Kidney epithelial cell (primary cell): ENCODE data around the gene PDZD8. TPM values are rescaled to one million over a fixed set of nuclear protein-coding genes. Genes with fewer than 3 reads are reported as not detected.

Experiments used
- DNase-seq: peaks from one replicate; pipeline ENCODE4 v3.0.0-alpha.2; 2010; ENCODE audit warnings: low read depth
- H3K27me3 ChIP-seq: 2 replicates; pipeline ENCODE4 v1.6.0; 2011; ENCODE audit warnings: low read length; ENCODE audit not compliant: control insufficient read depth, insufficient read depth
- H3K36me3 ChIP-seq: 2 replicates; pipeline ENCODE4 v1.5.1; 2011; ENCODE audit warnings: low read length; ENCODE audit not compliant: control insufficient read depth, insufficient read depth
- H3K4me3 ChIP-seq: 2 replicates; pipeline ENCODE4 v1.5.1; 2011; ENCODE audit warnings: low read depth, mild to moderate bottlenecking, control low read depth, low read length
- CTCF ChIP-seq: IDR thresholded peaks from 2 replicates; pipeline ENCODE4 v1.5.1; 2011; ENCODE audit warnings: mild to moderate bottlenecking, moderate library complexity, low read length, control low read depth, inconsistent platforms; ENCODE audit not compliant: insufficient read depth, poor library complexity, severe bottlenecking
- total RNA-seq: library from RNA; depleted of rRNA; stranded (reverse); fragments of >200 nt; gene quantifications from 2 replicates; pipeline ENCODE4 v1.2.3, GENCODE V29; 2015

Gene PDZD8
- total RNA-seq, 1 donor from 2014 or later = 84.7 TPM

- Histone ChIP-seq H3K4me3 (no peak overlapping the region), H3K36me3 (no peaks in the 10 kb centered on the region), H3K27me3 (no peaks in the 10 kb centered on the region)
- no peak for TF ChIP-seq CTCF
- DNase-seq = no peak
Measured at GRCh38 chr10:117327262-117327661, 48.0 kb downstream of the PDZD8 start.

DNA sequence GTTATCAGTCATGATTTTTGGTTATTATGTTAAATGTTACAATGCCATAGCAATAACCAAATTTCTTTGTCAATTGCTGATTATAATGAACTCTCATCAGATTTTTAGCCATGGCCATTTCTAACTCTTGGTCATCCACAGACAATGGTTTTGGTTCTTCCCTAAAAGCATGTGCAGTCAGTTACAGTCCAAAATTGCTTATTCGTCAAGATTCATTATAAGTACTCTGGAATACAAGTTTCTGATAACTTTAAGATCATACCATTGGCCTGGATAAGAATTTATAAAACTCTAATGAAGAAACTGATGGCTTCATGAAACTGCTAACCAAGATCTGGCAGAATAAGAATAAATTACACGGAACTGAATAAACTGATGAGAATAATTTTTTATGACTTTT is 50.9 kb downstream of the PDZD8 start:
- Histone ChIP-seq H3K36me3 (no peaks in the 10 kb centered on the region), H3K27me3 (no peaks in the 10 kb centered on the region), H3K4me3 (no peak overlapping the region)
- no peak for DNase-seq
- no peak for TF ChIP-seq CTCF

- no peak for TF ChIP-seq CTCF
- no peak for DNase-seq
- Histone ChIP-seq H3K4me3 (no peak overlapping the region), H3K27me3 (no peaks in the 10 kb centered on the region), H3K36me3 (no peaks in the 10 kb centered on the region)
Measured at GRCh38 chr10:117322260-117322659, 53.0 kb downstream of the PDZD8 start.

DNA sequence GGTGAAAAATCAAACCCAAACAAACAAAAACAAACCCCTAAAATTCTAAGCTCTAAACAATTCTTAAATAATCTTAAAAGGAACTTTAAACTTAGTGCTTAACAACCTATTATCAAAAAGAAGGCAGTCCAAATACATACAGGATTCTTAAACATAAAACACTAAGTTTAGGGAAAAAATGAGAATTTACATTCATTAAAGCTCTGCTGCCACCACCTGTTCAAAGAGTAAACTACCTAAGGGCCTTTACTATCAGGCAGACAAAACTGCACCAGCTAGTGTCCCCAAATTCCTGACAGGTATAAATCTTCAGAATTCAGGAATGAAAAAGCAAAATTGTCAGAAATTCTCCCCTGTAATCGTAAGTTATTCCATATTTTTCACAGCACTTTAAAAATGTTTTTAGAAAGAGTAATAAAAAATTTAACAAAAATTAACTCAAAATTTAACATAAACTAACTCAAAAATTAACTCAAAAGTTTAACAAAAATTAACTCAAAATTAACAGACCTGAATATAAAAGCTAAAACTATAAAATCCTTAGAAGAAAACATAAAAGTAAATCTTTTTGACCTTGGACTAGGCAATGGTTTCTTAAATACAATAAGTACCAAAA is 55.1 kb downstream of the PDZD8 start:
- H3K4me3 ChIP-seq = no peak overlapping the region
- H3K27me3 ChIP-seq = no peaks in the 10 kb centered on the region
- TF ChIP-seq CTCF = peak; percentile 72
- no peaks in the 10 kb centered on the region for H3K36me3 ChIP-seq
- DNase-seq = no peak

DNA sequence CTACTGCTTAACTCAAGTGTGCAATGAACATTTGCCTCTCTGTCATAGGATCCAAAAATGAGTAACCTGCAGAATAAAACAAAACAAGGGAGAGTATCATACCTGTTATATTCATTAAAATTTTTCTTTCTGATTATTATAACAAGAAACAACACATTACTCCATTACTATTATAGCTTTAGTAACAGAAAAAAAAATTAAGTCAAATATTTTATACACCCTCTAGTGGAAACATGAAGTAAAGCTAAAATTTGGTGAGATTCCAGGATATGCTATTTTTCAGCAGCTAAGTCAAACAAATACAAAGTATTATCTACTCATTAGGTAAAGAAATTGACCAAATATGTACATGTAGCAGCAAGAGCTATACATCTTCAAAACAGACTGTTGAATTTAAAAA is 56.3 kb downstream of the PDZD8 start:
- peak; percentile 39 for TF ChIP-seq CTCF
- Histone ChIP-seq H3K4me3 (no peak overlapping the region), H3K36me3 (no peaks in the 10 kb centered on the region), H3K27me3 (no peaks in the 10 kb centered on the region)
- DNase-seq = no peak

DNA sequence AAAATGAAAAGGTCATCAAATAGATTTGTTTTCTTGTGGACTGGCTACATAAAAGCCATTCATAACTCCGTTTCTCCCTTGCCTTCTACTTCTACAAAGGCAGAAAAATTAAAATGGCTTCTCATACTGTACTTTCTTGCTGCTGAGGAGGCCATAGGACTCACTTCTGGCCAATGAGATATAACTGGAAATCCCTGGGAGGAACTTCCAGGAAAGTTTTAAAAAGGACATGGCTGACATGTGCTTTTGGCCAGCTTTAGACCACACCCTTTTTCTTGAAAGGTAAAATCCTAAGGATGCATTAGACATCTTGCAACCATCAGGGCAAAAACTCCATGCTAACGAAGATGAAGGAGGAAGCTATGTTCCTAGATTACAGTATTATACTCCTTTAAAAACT is 58.5 kb downstream of the PDZD8 start:
- H3K36me3 ChIP-seq = peaks cover 1% of the 10 kb centered on the region
- H3K27me3 ChIP-seq = no peaks in the 10 kb centered on the region
- TF ChIP-seq CTCF = no peak
- no peak overlapping the region for H3K4me3 ChIP-seq
- DNase-seq = no peak
